GM23248 (cell line): ENCODE measurements around the gene APRT. TPM values are rescaled to one million over a fixed set of nuclear protein-coding genes. Genes with fewer than 3 reads are reported as not detected.

Source experiments
- DNase-seq: peaks from one replicate; pipeline ENCODE4 v3.0.0-alpha.2; 2015
- H2AFZ ChIP-seq: fragments of 200-600 bp; sonication (generic); 2 replicates; pipeline ENCODE4 v1.6.1; 2016; ENCODE audit warnings: antibody characterized with exemption
- H3F3A ChIP-seq: fragments of 200-600 bp; sonication (generic); 2 replicates; pipeline ENCODE4 v1.6.1; 2016; ENCODE audit warnings: mild to moderate bottlenecking, antibody characterized with exemption, mixed run types; ENCODE audit not compliant: insufficient read depth
- H3K27ac ChIP-seq: fragments of 200-600 bp; sonication (generic); 2 replicates; pipeline ENCODE4 v1.5.1; 2016; ENCODE audit warnings: mild to moderate bottlenecking
- H3K27me3 ChIP-seq: fragments of 200-600 bp; sonication (generic); replicated peaks from 2 replicates; pipeline ENCODE4 v1.6.1; 2016; ENCODE audit warnings: mild to moderate bottlenecking; ENCODE audit not compliant: insufficient read depth
- H3K36me3 ChIP-seq: fragments of 200-600 bp; sonication (generic); 2 replicates; pipeline ENCODE4 v1.6.1; 2016; ENCODE audit warnings: low read depth, mild to moderate bottlenecking
- H3K4me1 ChIP-seq: fragments of 200-600 bp; sonication (generic); 2 replicates; pipeline ENCODE4 v1.6.1; 2016; ENCODE audit warnings: mild to moderate bottlenecking; ENCODE audit not compliant: insufficient read depth
- H3K4me2 ChIP-seq: fragments of 200-600 bp; sonication (generic); one replicate; pipeline ENCODE4 v1.6.1; 2016; ENCODE audit warnings: mild to moderate bottlenecking; ENCODE audit not compliant: unreplicated experiment
- H3K4me3 ChIP-seq: fragments of 200-600 bp; sonication (generic); 2 replicates; pipeline ENCODE4 v1.5.1; 2016; ENCODE audit warnings: mild to moderate bottlenecking
- H3K79me2 ChIP-seq: fragments of 200-600 bp; sonication (generic); 2 replicates; pipeline ENCODE4 v1.6.1; 2016; ENCODE audit warnings: mild to moderate bottlenecking; ENCODE audit not compliant: insufficient read depth
- H3K9ac ChIP-seq: fragments of 200-600 bp; sonication (generic); 2 replicates; pipeline ENCODE4 v1.6.1; 2016; ENCODE audit warnings: mild to moderate bottlenecking
- H3K9me2 ChIP-seq: fragments of 200-600 bp; sonication (generic); 2 replicates; pipeline ENCODE4 v1.6.1; 2016; ENCODE audit warnings: mixed run types, mild to moderate bottlenecking, moderate library complexity; ENCODE audit not compliant: insufficient read depth
- H3K9me3 ChIP-seq: fragments of 200-600 bp; sonication (generic); one replicate; pipeline ENCODE4 v1.6.1; 2017; ENCODE audit warnings: low read depth
- H4K20me1 ChIP-seq: fragments of 200-600 bp; sonication (generic); 2 replicates; pipeline ENCODE4 v1.6.0; 2016; ENCODE audit not compliant: insufficient read depth
- EZH2 ChIP-seq: fragments of 200-600 bp; sonication (generic); IDR thresholded peaks from 2 replicates; pipeline ENCODE4 v1.6.1; 2018; ENCODE audit warnings: antibody characterized with exemption, mild to moderate bottlenecking; ENCODE audit not compliant: insufficient read depth, poor library complexity, severe bottlenecking
- EZH2phosphoT487 ChIP-seq: fragments of 200-600 bp; sonication (generic); IDR thresholded peaks from 2 replicates; pipeline ENCODE4 v1.6.1; 2018; ENCODE audit warnings: antibody characterized with exemption, moderate library complexity, mild to moderate bottlenecking, low read depth; ENCODE audit not compliant: insufficient read depth
- WGBS, 2 experiments: methylation state at CpG; one replicate each; pipeline ENCODE4 v1.1.6; 2015 to 2017; ENCODE audit warnings: low lambda C conversion rate in 2 of 2, low coverage in 1 of 2; ENCODE audit errors: missing lambda C conversion rate in 2 of 2; 5-methylcytosine and 5-hydroxymethylcytosine counted together
- in situ Hi-C: fragments of 300-500 bp; cut with MboI; formaldehyde crosslinking; loops from 2 replicates; pipeline ENCODE4 v1.15.0; 2020
- polyA plus RNA-seq: library from polyadenylated mRNA; unstranded; fragments of >200 nt; fragmentation: Nextera tagmentation; extraction: Ambion mirVana; gene quantifications from 2 replicates; pipeline ENCODE4 v1.2.1, GENCODE V29; 2016
- total RNA-seq: library from RNA; depleted of rRNA; stranded (reverse); fragments of >200 nt; shearing (Covaris generic); gene quantifications from 2 replicates; pipeline ENCODE4 v1.2.3, GENCODE V29; 2014

APRT gene
- total and polyA plus RNA-seq, 2 experiments from 2014 or later = 150 to 224 TPM

DNA sequence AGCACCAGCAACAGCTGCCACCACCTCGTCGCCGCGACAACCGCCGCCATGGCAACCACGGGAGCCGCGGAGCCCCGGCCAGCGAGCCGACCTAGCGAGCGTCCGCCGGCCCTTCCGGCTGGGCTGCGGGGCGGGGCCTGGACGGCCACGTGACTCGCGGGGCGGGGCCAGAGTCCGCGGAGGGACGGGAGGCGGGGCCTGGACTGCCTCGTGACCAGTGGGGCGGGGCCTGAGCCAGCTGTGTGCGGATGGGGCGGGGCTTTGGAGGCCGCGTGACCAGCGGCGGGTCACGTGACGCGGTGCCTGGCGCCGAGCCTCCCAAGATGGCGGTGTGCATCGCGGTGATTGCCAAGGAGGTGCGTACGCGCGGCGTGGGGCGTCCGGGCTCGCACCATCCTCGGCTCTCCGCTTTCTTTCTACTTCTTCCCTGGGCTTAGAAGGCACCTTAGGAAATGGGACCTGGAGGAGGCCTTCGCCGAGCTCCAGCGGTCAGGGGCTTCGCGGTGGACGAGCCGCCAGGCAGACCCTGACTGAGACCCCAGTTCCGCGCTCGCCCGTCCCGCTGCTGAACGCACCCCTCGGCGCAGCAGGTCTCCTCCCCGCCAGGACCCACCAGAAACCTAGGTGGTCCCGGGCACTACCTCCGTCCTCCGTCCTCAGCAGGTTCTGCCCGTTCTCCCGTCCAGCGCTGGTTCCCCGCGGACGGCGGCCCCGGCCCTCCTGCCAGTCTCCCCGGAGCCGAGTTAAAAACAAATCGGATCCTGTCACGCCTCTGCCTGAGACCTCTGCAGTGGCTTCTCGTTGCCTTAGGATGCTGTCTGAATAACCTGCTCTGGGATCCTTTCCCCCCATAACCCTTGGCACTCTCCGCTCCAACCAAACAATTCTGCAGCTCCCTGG lies 45.4 kb upstream of the APRT start, which contains the start of the genes GALNS and TRAPPC2L:
Gene GALNS (minus strand): TSS at position 120 of the 900 bp plus-strand sequence. CDS start 70 bp downstream, at position 50.
Gene TRAPPC2L (plus strand): TSS at position 300 of the 900 bp plus-strand sequence. CDS start 24 bp downstream, at position 324.
- H4K20me1 ChIP-seq = no peaks in the 10 kb centered on the region
- 0 out of 2 replicates have a peak within 1 kb of the TSS, but pooled peaks have one; percentile 6 for H3K27ac ChIP-seq
- TF ChIP-seq EZH2 (no peak), EZH2phosphoT487 (no peak)
- H3K36me3 ChIP-seq = no peaks in the 10 kb centered on the region
- 1 to 2% methylated on average over 79 to 80 of the region's 87 CpGs for WGBS, 2 experiments
- H3K9ac ChIP-seq = peak within 1 kb of the TSS; percentile 79
- H3K79me2 ChIP-seq = peaks cover 27% of the 10 kb centered on the region; the same call in 1 of the 2 replicates
- H3K4me3 ChIP-seq = peak within 1 kb of the TSS; percentile 92
- no peaks in the 10 kb centered on the region; the same call in 1 of the 2 replicates for H3F3A ChIP-seq
- H3K9me3 ChIP-seq = no peaks in the 10 kb centered on the region
- H2AFZ ChIP-seq = peak within 1 kb of the TSS; percentile 89
- peak within 1 kb of the TSS; percentile 91 for H3K4me2 ChIP-seq
- in situ Hi-C loops = no loop called here
- H3K27me3 ChIP-seq = no peaks in the 10 kb centered on the region
- peak; percentile 100 for DNase-seq
- peaks cover 8% of the 10 kb centered on the region; the same call in 1 of the 2 replicates for H3K4me1 ChIP-seq
- no peaks in the 10 kb centered on the region for H3K9me2 ChIP-seq

- H3K4me3 ChIP-seq = peak overlapping the region; percentile 92
- peak; percentile 24 for DNase-seq
- H3K4me1 ChIP-seq = peaks cover 8% of the 10 kb centered on the region; the same call in 1 of the 2 replicates
- H3K79me2 ChIP-seq = peaks cover 27% of the 10 kb centered on the region; the same call in 1 of the 2 replicates
- 9 to 18% methylated on average over 22 to 47 of the region's 53 CpGs for WGBS, 2 experiments
- no peaks in the 10 kb centered on the region; the same call in 1 of the 2 replicates for H3F3A ChIP-seq
- no peak overlapping the region for H2AFZ ChIP-seq
- TF ChIP-seq EZH2phosphoT487 (no peak), EZH2 (no peak)
- H4K20me1 ChIP-seq = no peaks in the 10 kb centered on the region
- H3K36me3 ChIP-seq = no peaks in the 10 kb centered on the region
- H3K27ac ChIP-seq = no peak overlapping the region
- peak overlapping the region; percentile 79 for H3K9ac ChIP-seq
- no peaks in the 10 kb centered on the region for H3K9me3 ChIP-seq
- H3K9me2 ChIP-seq = no peaks in the 10 kb centered on the region
- in situ Hi-C loops = no loop called here
- no peaks in the 10 kb centered on the region for H3K27me3 ChIP-seq
- H3K4me2 ChIP-seq = peak overlapping the region; percentile 74
These were observed 44.5 kb upstream of the APRT start for GRCh38 chr16:88856122-88856827.

DNA sequence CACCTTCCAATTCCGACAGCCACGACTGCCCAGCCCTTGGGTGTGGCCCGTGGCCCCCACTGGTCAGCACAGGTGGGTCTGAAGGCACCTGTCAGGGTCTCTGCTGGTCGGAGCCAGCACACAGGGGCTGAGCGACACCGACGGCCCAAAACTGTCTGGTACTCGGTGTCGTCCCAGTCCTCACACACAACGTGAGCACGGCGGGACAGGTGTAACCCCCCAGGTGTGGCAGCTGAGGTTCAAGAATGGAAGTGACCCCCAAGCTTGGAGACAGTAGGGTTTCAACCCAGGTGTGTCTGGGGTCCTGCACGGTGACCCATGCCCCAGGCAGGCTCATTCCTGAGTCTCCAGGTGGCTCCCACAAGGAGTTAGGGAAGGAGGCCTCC lies 44.0 kb upstream of the APRT start:
- H3K4me3 ChIP-seq = peak overlapping the region; percentile 71
- H3K9ac ChIP-seq = peak overlapping the region; percentile 44; the same call in 1 of the 2 replicates
- in situ Hi-C loops = no loop called here
- TF ChIP-seq EZH2phosphoT487 (no peak), EZH2 (no peak)
- no peak overlapping the region for H2AFZ ChIP-seq
- WGBS, 2 experiments = 79 to 80% methylated on average over 12 to 13 of the region's 13 CpGs
- peaks cover 27% of the 10 kb centered on the region; the same call in 1 of the 2 replicates for H3K79me2 ChIP-seq
- H3K9me2 ChIP-seq = no peaks in the 10 kb centered on the region
- no peaks in the 10 kb centered on the region for H3K36me3 ChIP-seq
- H3K4me1 ChIP-seq = peaks cover 8% of the 10 kb centered on the region; the same call in 1 of the 2 replicates
- H3K4me2 ChIP-seq = peak overlapping the region; percentile 74
- H3K27me3 ChIP-seq = no peaks in the 10 kb centered on the region
- H3F3A ChIP-seq = no peaks in the 10 kb centered on the region; the same call in 1 of the 2 replicates
- H3K9me3 ChIP-seq = no peaks in the 10 kb centered on the region
- DNase-seq = no peak
- no peaks in the 10 kb centered on the region for H4K20me1 ChIP-seq
- no peak overlapping the region for H3K27ac ChIP-seq

- no peak overlapping the region for H3K9ac ChIP-seq
- 79 to 81% methylated on average over 8 of the region's 8 CpGs for WGBS, 2 experiments
- in situ Hi-C loops = no loop called here
- H3K36me3 ChIP-seq = no peaks in the 10 kb centered on the region
- no peak overlapping the region for H3K4me3 ChIP-seq
- no peak overlapping the region for H3K4me2 ChIP-seq
- no peaks in the 10 kb centered on the region; the same call in 1 of the 2 replicates for H3F3A ChIP-seq
- no peaks in the 10 kb centered on the region for H4K20me1 ChIP-seq
- H3K27me3 ChIP-seq = no peaks in the 10 kb centered on the region
- no peak overlapping the region for H2AFZ ChIP-seq
- no peaks in the 10 kb centered on the region for H3K9me2 ChIP-seq
- no peak overlapping the region for H3K27ac ChIP-seq
- no peaks in the 10 kb centered on the region for H3K9me3 ChIP-seq
- DNase-seq = no peak
- peaks cover 27% of the 10 kb centered on the region; the same call in 1 of the 2 replicates for H3K79me2 ChIP-seq
- TF ChIP-seq EZH2phosphoT487 = no peak
- TF ChIP-seq EZH2 = no peak
- peaks cover 8% of the 10 kb centered on the region; the same call in 1 of the 2 replicates for H3K4me1 ChIP-seq
These were observed 43.4 kb upstream of the APRT start for GRCh38 chr16:88855176-88855575.
